SK-N-SH treated with all-trans-retinoic acid at 6 μM for 48 hours (cell line): Measurements from ENCODE around the gene NPTX1.

ENCODE experiments used
- ATAC-seq: fragments of 200-7000 bp; cut with Tn5 transposase; 3 replicates; pipeline ENCODE4 v1.9.1; 2020; ENCODE audit warnings: mild to moderate bottlenecking, moderate library complexity
- ARNTL ChIP-seq: fragments of 450-650 bp; formaldehyde crosslinking; IDR thresholded peaks from 2 replicates; pipeline ENCODE4 v1.5.0; 2020; ENCODE audit warnings: low read depth, mild to moderate bottlenecking, moderate library complexity, borderline replicate concordance
- BACH2 ChIP-seq: fragments of 250-450 bp; sonication (Bioruptor Pico); IDR thresholded peaks from 2 replicates; pipeline ENCODE4 v1.9.0; 2021; ENCODE audit warnings: mild to moderate bottlenecking, borderline replicate concordance
- CSDC2 ChIP-seq: fragments of 250-450 bp; sonication (Bioruptor Pico); IDR thresholded peaks from 2 replicates; pipeline ENCODE4 v1.5.0; 2020; ENCODE audit warnings: mild to moderate bottlenecking, moderate library complexity
- ESRRG ChIP-seq: fragments of 250-450 bp; sonication (Bioruptor Pico); IDR thresholded peaks from 2 replicates; pipeline ENCODE4 v1.6.1; 2021; ENCODE audit warnings: mild to moderate bottlenecking
- GLIS3 ChIP-seq: fragments of 250-450 bp; sonication (Bioruptor Pico); IDR thresholded peaks from 2 replicates; pipeline ENCODE4 v1.5.0; 2020; ENCODE audit warnings: mild to moderate bottlenecking, moderate library complexity
- ISL1 ChIP-seq: fragments of 250-450 bp; sonication (Bioruptor Pico); IDR thresholded peaks from 2 replicates; pipeline ENCODE4 v2.1.2; 2022; ENCODE audit warnings: mild to moderate bottlenecking, moderate library complexity
- OSR1 ChIP-seq: fragments of 250-450 bp; sonication (Bioruptor Pico); IDR thresholded peaks from 2 replicates; pipeline ENCODE4 v1.8.0; 2022; ENCODE audit warnings: moderate library complexity, mild to moderate bottlenecking, inconsistent platforms
- POU6F1 ChIP-seq: fragments of 250-450 bp; sonication (Bioruptor Pico); IDR thresholded peaks from 2 replicates; pipeline ENCODE4 v1.8.0; 2021; ENCODE audit warnings: low read depth, mild to moderate bottlenecking, moderate library complexity, borderline replicate concordance
- PPARA ChIP-seq: fragments of 250-450 bp; sonication (Bioruptor Pico); IDR thresholded peaks from 2 replicates; pipeline ENCODE4 v1.5.0; 2020; ENCODE audit warnings: mild to moderate bottlenecking, borderline replicate concordance
- RARB ChIP-seq: fragments of 250-450 bp; sonication (Bioruptor Pico); IDR thresholded peaks from 2 replicates; pipeline ENCODE4 v1.8.0; 2021; ENCODE audit warnings: mild to moderate bottlenecking, moderate library complexity
- SNAI2 ChIP-seq: fragments of 250-450 bp; sonication (Bioruptor Pico); IDR thresholded peaks from 2 replicates; pipeline ENCODE4 v1.5.0; 2020; ENCODE audit warnings: mild to moderate bottlenecking, moderate library complexity
- TOX ChIP-seq: fragments of 250-450 bp; sonication (Bioruptor Pico); IDR thresholded peaks from 2 replicates; pipeline ENCODE4 v1.8.0; 2021; ENCODE audit warnings: mild to moderate bottlenecking, moderate library complexity, borderline replicate concordance
- TSHZ2 ChIP-seq: fragments of 250-450 bp; sonication (Bioruptor Pico); IDR thresholded peaks from 2 replicates; pipeline ENCODE4 v1.5.0; 2020; ENCODE audit warnings: mild to moderate bottlenecking, moderate library complexity
- ZC3H10 ChIP-seq: fragments of 250-450 bp; sonication (Bioruptor Pico); IDR thresholded peaks from 2 replicates; pipeline ENCODE4 v1.5.1; 2021; ENCODE audit warnings: mild to moderate bottlenecking, moderate library complexity
- ZFP3 ChIP-seq: fragments of 250-450 bp; sonication (Bioruptor Pico); IDR thresholded peaks from 2 replicates; pipeline ENCODE4 v1.5.0; 2020; ENCODE audit warnings: mild to moderate bottlenecking, moderate library complexity
- ZNF565 ChIP-seq: fragments of 450-650 bp; formaldehyde crosslinking; conservative IDR thresholded peaks from 2 replicates; pipeline ENCODE4 v1.5.0; 2020; ENCODE audit warnings: low read depth, mild to moderate bottlenecking, moderate library complexity
- ZNF70 ChIP-seq: fragments of 450-650 bp; formaldehyde crosslinking; IDR thresholded peaks from 2 replicates; pipeline ENCODE4 v1.5.0; 2020; ENCODE audit warnings: mild to moderate bottlenecking, moderate library complexity
- ZNF8 ChIP-seq: fragments of 450-650 bp; formaldehyde crosslinking; IDR thresholded peaks from 2 replicates; pipeline ENCODE4 v1.5.0; 2020; ENCODE audit warnings: mild to moderate bottlenecking, moderate library complexity
- TF ChIP-seq, protein P1 (sequence below): fragments of 250-450 bp; sonication (Bioruptor Pico); IDR thresholded peaks from 2 replicates; pipeline ENCODE4 v1.5.1; 2020; ENCODE audit warnings: low read depth, mild to moderate bottlenecking, moderate library complexity
- TF ChIP-seq, protein P2 (sequence below): fragments of 250-450 bp; sonication (Bioruptor Pico); IDR thresholded peaks from 2 replicates; pipeline ENCODE4 v1.8.0; 2020; ENCODE audit warnings: mild to moderate bottlenecking, moderate library complexity, borderline replicate concordance
- TF ChIP-seq, protein P3 (sequence below): fragments of 250-450 bp; sonication (Bioruptor Pico); IDR thresholded peaks from 2 replicates; pipeline ENCODE4 v1.5.1; 2021; ENCODE audit warnings: mild to moderate bottlenecking, moderate library complexity

NPTX1 gene

GRCh38 chr17:80443916-80444643 is 32.3 kb downstream of the NPTX1 start:
- ATAC-seq = no peak
- TF ChIP-seq BACH2 (CRISPR knock-in tag) (no peak), GLIS3 (no peak)
- TF ChIP-seq, all 23 proteins: peak for 0

GRCh38 chr17:80443498-80443897 is 32.9 kb downstream of the NPTX1 start:
- TF ChIP-seq ESRRG (CRISPR knock-in tag) = no peak
- no peak for TF ChIP-seq ISL1
- TF ChIP-seq CSDC2 (CRISPR knock-in tag) = no peak
- TF ChIP-seq PPARA (CRISPR knock-in tag) = no peak
- no peak for TF ChIP-seq OSR1
- TF ChIP-seq POU6F1 (CRISPR knock-in tag) = no peak
- TF ChIP-seq BACH2 (CRISPR knock-in tag) = no peak
- TF ChIP-seq ZC3H10 (CRISPR knock-in tag) = no peak
- no peak for TF ChIP-seq TSHZ2 (CRISPR knock-in tag)
- TF ChIP-seq ZNF8 (CRISPR knock-in tag) = no peak
- TF ChIP-seq ZFP3 (CRISPR knock-in tag) = no peak
- TF ChIP-seq GLIS3 = no peak
- no peak for TF ChIP-seq ARNTL (CRISPR knock-in tag)
- TF ChIP-seq, protein P1, sequence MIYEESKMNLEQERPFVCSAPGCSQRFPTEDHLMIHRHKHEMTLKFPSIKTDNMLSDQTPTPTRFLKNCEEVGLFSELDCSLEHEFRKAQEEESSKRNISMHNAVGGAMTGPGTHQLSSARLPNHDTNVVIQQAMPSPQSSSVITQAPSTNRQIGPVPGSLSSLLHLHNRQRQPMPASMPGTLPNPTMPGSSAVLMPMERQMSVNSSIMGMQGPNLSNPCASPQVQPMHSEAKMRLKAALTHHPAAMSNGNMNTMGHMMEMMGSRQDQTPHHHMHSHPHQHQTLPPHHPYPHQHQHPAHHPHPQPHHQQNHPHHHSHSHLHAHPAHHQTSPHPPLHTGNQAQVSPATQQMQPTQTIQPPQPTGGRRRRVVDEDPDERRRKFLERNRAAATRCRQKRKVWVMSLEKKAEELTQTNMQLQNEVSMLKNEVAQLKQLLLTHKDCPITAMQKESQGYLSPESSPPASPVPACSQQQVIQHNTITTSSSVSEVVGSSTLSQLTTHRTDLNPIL (CRISPR knock-in tag) = no peak
- TF ChIP-seq TOX (CRISPR knock-in tag) = no peak
- no peak for TF ChIP-seq ZNF565 (CRISPR knock-in tag)
- no peak for TF ChIP-seq RARB (CRISPR knock-in tag)
- no peak for ATAC-seq

GRCh38 chr17:80442764-80443163 is 33.6 kb downstream of the NPTX1 start:
- no peak for ATAC-seq
- TF ChIP-seq CSDC2 (CRISPR knock-in tag) (no peak), ZNF8 (CRISPR knock-in tag) (no peak), TOX (CRISPR knock-in tag) (no peak), ZNF70 (CRISPR knock-in tag) (no peak), SNAI2 (no peak), ZC3H10 (CRISPR knock-in tag) (no peak), BACH2 (CRISPR knock-in tag) (no peak), RARB (CRISPR knock-in tag) (no peak), GLIS3 (no peak), ARNTL (CRISPR knock-in tag) (no peak), ZNF565 (CRISPR knock-in tag) (no peak), OSR1 (no peak), TSHZ2 (CRISPR knock-in tag) (no peak), ESRRG (CRISPR knock-in tag) (no peak), ISL1 (no peak)
- TF ChIP-seq, protein P2, sequence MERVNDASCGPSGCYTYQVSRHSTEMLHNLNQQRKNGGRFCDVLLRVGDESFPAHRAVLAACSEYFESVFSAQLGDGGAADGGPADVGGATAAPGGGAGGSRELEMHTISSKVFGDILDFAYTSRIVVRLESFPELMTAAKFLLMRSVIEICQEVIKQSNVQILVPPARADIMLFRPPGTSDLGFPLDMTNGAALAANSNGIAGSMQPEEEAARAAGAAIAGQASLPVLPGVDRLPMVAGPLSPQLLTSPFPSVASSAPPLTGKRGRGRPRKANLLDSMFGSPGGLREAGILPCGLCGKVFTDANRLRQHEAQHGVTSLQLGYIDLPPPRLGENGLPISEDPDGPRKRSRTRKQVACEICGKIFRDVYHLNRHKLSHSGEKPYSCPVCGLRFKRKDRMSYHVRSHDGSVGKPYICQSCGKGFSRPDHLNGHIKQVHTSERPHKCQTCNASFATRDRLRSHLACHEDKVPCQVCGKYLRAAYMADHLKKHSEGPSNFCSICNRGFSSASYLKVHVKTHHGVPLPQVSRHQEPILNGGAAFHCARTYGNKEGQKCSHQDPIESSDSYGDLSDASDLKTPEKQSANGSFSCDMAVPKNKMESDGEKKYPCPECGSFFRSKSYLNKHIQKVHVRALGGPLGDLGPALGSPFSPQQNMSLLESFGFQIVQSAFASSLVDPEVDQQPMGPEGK (CRISPR knock-in tag) = no peak
- TF ChIP-seq, protein P3, sequence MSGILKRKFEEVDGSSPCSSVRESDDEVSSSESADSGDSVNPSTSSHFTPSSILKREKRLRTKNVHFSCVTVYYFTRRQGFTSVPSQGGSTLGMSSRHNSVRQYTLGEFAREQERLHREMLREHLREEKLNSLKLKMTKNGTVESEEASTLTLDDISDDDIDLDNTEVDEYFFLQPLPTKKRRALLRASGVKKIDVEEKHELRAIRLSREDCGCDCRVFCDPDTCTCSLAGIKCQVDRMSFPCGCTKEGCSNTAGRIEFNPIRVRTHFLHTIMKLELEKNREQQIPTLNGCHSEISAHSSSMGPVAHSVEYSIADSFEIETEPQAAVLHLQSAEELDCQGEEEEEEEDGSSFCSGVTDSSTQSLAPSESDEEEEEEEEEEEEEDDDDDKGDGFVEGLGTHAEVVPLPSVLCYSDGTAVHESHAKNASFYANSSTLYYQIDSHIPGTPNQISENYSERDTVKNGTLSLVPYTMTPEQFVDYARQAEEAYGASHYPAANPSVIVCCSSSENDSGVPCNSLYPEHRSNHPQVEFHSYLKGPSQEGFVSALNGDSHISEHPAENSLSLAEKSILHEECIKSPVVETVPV (CRISPR knock-in tag) = no peak
- TF ChIP-seq, protein P1 (CRISPR knock-in tag) = no peak
